NB4 (cell line): ENCODE results near the gene SERTM1.

Source experiments
- DNase-seq: peaks from one replicate; pipeline ENCODE4 v3.0.0; 2010; ENCODE audit warnings: low read depth
- H3K4me3 ChIP-seq: one replicate; pipeline ENCODE4 v1.5.1; 2011; ENCODE audit warnings: mild to moderate bottlenecking, low read depth, low read length, moderate library complexity
- MYC ChIP-seq: IDR thresholded peaks from 2 replicates; pipeline ENCODE4 v1.6.1; 2011; ENCODE audit warnings: low read depth, low read length
- POLR2A ChIP-seq: IDR thresholded peaks from 2 replicates; pipeline ENCODE4 v1.6.1; 2011; ENCODE audit warnings: mild to moderate bottlenecking; ENCODE audit not compliant: insufficient read length; ENCODE audit errors: extremely low read depth
- TF ChIP-seq, protein P1 (sequence below): IDR thresholded peaks from 2 replicates; pipeline ENCODE4 v1.6.1; 2011; ENCODE audit warnings: low read depth, low read length
- TF ChIP-seq, protein P2 (sequence below): IDR thresholded peaks from one replicate; pipeline ENCODE4 v1.5.1; 2012; ENCODE audit warnings: low read depth, low read length

SERTM1 gene

DNA sequence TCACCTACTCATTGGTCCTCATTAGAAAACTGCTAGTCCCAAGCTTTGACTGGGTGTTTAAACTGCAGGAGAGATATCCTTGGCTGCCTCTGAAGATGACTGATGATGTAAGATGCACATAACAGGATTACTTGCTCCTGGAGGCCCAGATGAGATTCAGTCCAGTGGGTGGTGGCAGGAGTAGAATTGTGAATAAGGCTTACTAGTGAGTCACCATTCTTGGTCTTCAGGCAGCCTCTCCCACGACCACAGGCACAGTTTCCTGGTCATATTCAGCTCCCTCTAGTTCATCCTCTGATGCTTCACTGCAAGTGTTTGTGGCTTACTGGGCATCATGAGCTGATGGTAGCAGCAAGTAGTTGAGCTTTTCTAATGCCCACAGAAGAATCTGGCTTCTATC lies 12.1 kb downstream of the SERTM1 start:
- TF ChIP-seq POLR2A, result no peak
- TF ChIP-seq, protein P1, sequence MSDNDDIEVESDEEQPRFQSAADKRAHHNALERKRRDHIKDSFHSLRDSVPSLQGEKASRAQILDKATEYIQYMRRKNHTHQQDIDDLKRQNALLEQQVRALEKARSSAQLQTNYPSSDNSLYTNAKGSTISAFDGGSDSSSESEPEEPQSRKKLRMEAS, result no peak
- TF ChIP-seq MYC, result no peak
- TF ChIP-seq, protein P2, sequence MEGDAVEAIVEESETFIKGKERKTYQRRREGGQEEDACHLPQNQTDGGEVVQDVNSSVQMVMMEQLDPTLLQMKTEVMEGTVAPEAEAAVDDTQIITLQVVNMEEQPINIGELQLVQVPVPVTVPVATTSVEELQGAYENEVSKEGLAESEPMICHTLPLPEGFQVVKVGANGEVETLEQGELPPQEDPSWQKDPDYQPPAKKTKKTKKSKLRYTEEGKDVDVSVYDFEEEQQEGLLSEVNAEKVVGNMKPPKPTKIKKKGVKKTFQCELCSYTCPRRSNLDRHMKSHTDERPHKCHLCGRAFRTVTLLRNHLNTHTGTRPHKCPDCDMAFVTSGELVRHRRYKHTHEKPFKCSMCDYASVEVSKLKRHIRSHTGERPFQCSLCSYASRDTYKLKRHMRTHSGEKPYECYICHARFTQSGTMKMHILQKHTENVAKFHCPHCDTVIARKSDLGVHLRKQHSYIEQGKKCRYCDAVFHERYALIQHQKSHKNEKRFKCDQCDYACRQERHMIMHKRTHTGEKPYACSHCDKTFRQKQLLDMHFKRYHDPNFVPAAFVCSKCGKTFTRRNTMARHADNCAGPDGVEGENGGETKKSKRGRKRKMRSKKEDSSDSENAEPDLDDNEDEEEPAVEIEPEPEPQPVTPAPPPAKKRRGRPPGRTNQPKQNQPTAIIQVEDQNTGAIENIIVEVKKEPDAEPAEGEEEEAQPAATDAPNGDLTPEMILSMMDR, result no peak
- no peak overlapping the region for H3K4me3 ChIP-seq
- DNase-seq, result peak; percentile 34

GRCh38 chr13:36696410-36697010 lies 22.7 kb downstream of the SERTM1 start:
- TF ChIP-seq MYC, result no peak
- TF ChIP-seq, protein P1, result no peak
- no peak for TF ChIP-seq POLR2A
- TF ChIP-seq, protein P2, result no peak
- no peak overlapping the region for H3K4me3 ChIP-seq
- no peak for DNase-seq

DNA sequence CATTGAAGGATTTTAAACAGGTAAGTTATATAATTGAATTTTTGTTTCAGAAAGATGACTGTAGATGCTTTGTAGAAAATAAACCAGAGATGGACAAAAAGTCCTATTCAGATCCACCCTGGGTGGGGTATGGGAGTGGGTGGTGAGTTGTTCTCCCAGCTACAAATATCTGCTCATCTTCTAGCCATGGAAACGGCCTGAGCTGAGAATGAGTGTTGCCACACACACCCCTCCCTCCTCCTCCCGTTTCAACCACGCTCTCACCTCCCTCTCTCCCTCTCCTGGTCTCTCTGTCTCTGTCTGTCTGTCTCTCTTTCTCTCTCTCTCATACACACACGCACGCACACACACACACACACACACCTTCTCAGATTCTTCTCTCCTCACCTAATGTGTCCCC lies 26.4 kb downstream of the SERTM1 start:
- H3K4me3 ChIP-seq, result no peak overlapping the region
- DNase-seq, result no peak
- TF ChIP-seq, protein P2, result no peak
- TF ChIP-seq, protein P1, result no peak
- TF ChIP-seq POLR2A (no peak), MYC (no peak)

DNA sequence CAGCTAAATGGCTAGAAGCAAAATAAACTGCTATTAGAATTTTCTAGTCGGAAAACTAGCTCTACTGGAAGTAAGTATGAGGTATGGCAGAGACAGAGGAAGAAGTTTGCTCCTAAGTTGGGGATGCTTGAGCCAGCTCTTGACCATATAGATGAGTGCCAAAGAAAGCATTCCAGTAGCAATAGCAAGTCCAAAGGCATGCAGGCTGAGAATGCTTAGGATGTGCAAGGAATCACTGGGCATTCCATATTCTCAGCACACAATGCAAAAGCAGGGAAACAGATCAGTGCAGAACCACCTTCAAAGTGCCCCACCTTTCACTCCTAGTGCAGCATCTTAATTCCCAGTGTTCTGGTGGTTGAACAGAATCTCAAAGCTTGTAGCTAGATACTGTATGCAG lies 32.9 kb downstream of the SERTM1 start:
- no peak for DNase-seq
- no peak overlapping the region for H3K4me3 ChIP-seq
- TF ChIP-seq, protein P1, result no peak
- TF ChIP-seq, protein P2, result no peak
- no peak for TF ChIP-seq MYC
- TF ChIP-seq POLR2A, result no peak

DNA sequence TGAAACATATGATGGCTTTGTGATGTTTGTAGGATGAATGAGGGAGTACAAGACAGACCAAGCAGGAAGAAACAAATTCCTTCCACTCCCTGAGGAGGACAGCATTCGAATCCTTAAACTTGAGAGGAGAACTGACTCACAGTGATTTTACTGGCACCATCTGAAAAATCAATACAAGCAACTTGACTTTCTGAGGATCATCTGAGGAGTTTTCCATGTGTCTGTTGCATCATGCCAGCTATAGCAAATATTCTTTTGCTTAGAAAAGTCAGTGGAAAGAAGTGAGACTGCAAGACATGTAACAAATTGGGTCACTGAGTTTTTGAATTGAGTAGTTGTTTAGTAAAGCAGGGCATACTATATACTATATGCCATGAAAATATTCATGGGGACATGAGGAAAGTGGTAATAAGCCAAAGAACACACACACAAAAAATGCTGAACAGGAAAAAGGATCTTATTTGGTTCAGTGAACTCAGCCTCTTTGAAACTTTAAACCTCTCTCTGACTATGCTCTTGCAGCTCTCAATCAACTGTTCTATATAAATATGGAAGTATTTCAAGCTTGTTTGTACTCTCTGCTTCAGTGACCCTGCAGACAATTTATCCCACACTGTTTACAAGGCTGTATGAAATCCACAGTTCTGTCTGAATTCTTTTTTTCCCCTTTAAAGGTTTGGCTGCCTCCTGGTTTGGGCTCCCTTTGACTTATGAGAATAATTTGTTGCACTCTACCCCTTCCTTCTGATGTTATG lies 35.5 kb downstream of the SERTM1 start:
- TF ChIP-seq MYC, result no peak
- DNase-seq, result no peak
- no peak overlapping the region for H3K4me3 ChIP-seq

DNA sequence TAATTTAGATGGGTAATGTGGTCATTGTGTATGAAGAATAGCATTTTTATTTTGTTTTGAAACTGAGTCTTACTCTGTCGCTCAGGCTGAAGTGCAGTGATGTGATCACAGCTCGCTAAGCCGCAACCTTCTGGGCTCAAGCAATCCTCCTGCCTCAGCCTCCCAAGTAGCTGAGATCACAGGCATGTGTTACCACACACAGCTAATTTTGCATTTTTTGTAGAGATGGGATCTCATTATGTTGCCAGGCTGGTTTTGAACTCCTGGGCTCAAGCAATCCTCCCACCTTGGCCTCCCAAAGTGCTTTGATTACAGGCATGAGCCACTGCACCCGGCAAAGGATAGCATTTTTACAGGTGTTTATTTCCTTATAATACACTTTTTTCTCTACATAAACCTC lies 36.6 kb downstream of the SERTM1 start:
- H3K4me3 ChIP-seq, result no peak overlapping the region
- no peak for DNase-seq
- TF ChIP-seq POLR2A (no peak), MYC (no peak)
- TF ChIP-seq, protein P1, result no peak
- TF ChIP-seq, protein P2, result no peak
